Measurements from ENCODE around the gene ACD.

Gene ACD

DNA sequence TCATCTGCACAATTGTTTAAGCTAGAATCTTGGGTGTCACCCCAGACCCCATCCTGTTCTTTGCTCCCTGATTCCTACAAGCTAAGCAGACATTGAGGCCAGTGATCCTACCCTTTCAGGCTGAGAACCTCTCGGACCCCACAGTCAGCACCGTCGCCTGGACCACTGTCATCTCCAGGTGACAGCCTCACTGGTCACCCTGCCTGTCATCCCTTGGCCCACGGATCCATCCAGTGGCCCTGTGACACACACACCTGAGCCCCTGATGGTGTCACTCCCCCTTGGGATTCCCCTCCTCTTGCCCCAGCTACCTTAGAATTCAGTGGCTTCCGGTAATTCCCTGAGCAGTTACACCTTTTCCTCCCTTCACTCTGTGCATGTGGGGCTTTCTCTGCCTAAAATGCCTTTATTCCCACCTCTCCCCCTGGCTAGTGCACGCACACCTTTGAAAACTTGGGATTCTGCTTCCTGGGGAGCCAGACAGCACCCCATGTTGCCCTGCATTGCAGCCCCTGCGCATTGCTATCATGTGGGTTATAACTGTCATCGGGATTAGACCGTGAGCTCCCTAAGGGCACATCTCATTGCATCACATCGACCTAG is 9.5 kb upstream of the ACD start:
- TF ChIP-seq, protein P1, sequence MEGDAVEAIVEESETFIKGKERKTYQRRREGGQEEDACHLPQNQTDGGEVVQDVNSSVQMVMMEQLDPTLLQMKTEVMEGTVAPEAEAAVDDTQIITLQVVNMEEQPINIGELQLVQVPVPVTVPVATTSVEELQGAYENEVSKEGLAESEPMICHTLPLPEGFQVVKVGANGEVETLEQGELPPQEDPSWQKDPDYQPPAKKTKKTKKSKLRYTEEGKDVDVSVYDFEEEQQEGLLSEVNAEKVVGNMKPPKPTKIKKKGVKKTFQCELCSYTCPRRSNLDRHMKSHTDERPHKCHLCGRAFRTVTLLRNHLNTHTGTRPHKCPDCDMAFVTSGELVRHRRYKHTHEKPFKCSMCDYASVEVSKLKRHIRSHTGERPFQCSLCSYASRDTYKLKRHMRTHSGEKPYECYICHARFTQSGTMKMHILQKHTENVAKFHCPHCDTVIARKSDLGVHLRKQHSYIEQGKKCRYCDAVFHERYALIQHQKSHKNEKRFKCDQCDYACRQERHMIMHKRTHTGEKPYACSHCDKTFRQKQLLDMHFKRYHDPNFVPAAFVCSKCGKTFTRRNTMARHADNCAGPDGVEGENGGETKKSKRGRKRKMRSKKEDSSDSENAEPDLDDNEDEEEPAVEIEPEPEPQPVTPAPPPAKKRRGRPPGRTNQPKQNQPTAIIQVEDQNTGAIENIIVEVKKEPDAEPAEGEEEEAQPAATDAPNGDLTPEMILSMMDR (IDR thresholded peaks at IDR 0.05; ENCODE audit: insufficient read depth, low read depth, low read length, missing control alignments): no peak
- no peak overlapping the region for H3K4me3 ChIP-seq (ENCODE audit: low read length)
- no peak for DNase-seq (ENCODE audit: low read depth)

DNA sequence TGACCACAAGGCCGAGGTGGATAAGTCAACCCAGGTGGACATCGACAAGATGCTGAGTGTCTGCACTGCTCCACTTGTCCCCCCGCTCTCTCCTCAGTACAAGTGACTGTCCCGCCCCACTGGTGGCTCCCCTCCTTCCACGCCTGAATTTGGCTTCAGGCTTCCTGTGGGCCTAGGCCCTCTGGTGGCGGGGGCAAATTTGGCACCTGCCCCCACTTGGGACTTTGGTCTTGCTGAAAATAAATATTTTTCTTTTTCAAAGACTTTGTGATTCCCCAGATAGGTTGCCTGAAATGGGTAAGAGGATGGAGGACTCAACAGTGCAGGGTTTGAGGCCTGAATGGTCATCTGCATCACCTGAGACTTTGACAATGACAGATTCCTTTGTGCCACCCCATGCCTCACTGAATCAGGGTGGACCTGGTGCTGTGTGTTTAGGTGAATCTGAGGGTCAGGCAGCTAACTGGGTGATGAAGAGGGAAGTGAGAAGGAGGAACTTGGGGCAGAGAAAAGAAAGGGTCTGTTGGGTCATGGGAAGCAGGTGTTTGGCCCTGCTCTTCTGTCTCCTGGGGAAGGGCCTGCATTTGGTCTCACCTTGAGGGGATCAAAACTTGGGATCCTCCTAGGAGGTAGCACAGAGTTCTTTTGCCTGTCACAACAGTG is 8.6 kb upstream of the ACD start:
- no peak for DNase-seq (ENCODE audit: low read depth)
- no peak overlapping the region for H3K4me3 ChIP-seq (ENCODE audit: low read length)
- TF ChIP-seq, protein P1 (IDR thresholded peaks at IDR 0.05; ENCODE audit: insufficient read depth, low read depth, low read length, missing control alignments): peak; percentile 39

DNA sequence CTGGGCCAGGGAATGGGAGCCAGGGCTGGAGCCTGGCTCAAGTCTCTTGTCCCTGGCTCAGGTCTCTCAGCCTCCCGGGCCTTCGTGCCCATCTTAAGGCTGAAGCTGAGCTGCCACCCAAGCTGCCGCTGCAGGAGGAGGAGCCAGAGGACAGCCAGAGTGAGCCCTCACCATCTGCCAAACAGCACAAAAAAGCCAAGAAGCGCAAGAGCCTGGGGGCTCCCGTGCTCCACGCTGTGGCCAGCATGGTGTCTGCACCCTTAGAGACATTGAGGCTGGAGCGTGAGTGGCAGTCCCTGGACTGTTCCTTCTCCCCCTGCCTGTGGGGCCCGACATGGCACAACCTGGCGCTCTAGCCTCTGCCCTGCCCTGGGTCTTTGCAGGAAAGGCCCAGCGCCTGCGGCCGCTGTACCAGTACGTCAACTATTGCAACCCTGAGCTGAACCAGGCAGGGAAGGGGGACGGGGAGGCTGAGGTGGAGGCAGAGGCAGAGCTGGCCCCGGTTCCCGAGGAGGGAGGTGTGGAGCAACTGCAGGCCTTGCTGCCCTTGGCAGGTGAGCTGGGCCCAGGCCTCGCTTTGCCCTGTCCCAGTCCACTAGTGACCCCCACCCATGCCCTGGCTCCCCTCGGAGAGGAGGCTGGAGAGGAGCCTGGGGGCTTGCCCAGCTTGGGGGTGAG is 7.9 kb upstream of the ACD start:
- no peak overlapping the region for H3K4me3 ChIP-seq (ENCODE audit: low read length)
- TF ChIP-seq, protein P1 (IDR thresholded peaks at IDR 0.05; ENCODE audit: insufficient read depth, low read depth, low read length, missing control alignments): peak; percentile 85
- DNase-seq (ENCODE audit: low read depth): peak; percentile 88

DNA sequence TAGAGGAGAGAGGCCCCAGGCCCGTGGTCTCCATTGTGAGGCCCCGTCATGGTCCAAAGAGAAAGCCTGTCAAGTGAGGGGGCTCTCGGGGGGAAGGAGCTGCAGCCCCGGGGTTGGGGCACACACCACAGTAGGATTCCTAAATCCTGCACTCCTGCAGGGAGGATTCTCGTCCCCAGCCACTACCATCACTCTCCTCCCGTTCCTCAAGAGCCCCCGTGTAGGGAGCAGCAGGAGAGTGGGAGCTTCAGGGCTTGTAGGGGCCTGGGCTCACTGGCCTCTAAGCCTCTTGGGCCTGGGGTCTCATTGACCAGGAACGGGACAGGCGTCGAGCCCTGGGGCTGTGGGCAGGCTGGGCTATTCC is 7.4 kb upstream of the ACD start:
- H3K4me3 ChIP-seq (ENCODE audit: low read length): no peak overlapping the region
- TF ChIP-seq, protein P1 (IDR thresholded peaks at IDR 0.05; ENCODE audit: insufficient read depth, low read depth, low read length, missing control alignments): no peak
- no peak for DNase-seq (ENCODE audit: low read depth)

DNA sequence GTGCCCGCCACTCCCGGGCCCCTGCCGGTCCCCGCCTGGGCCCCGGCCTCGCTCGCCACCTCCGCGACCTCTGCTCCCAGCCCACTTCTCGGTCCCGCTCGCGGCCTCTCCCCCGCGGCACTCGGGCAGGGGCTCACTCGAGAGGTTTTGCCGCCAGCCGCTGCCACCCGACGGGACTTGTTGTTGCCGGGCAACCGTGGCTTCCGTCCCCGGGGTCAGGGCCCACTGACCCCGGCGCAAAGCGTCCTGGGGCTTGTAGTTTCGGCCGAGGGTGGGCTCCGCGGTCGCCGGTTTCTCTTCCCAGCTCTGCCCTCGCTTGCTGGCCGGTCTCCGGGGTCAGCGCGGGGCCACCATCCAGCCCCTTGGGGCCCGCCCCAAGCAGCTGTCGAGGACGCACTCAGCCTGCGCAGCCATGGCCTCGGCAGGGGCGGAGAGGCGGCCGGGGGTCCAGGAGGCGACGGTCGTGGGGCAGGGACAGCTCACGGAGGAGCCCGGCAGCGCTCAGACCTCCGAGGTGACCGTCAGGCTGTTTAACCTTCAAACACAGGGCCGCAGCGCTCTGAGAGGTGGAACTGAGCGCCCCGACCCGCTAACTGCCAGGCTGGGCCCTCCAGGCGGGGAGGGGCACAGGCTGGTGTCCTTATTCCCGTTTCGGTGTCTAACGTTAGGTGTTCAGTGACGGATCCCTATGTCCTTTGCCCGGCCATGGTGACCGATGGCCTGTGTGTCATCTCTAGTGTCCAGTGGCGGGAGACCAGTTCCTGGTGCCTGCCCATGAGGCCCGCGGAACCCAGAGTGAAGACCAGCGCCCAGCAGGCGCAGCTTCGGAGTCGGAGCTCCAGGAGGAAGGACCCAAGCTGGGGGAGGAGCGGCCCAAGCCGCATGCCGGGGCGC is 6.7 kb upstream of the ACD start, which contains the start of the genes C16orf86 and ENKD1:
TSS of gene C16orf86 (plus strand) at position 256 of the 894 bp plus-strand sequence. CDS start at position 413, 157 bp downstream.
TSS of gene ENKD1 (minus strand) at position 192 of the 894 bp plus-strand sequence. CDS start 308 bp downstream, outside the sequence.
- TF ChIP-seq, protein P1 (IDR thresholded peaks at IDR 0.05; ENCODE audit: insufficient read depth, low read depth, low read length, missing control alignments): no peak
- peak; percentile 53 for DNase-seq (ENCODE audit: low read depth)
- peak within 1 kb of the TSS; percentile 58 for H3K4me3 ChIP-seq (ENCODE audit: low read length)

DNA sequence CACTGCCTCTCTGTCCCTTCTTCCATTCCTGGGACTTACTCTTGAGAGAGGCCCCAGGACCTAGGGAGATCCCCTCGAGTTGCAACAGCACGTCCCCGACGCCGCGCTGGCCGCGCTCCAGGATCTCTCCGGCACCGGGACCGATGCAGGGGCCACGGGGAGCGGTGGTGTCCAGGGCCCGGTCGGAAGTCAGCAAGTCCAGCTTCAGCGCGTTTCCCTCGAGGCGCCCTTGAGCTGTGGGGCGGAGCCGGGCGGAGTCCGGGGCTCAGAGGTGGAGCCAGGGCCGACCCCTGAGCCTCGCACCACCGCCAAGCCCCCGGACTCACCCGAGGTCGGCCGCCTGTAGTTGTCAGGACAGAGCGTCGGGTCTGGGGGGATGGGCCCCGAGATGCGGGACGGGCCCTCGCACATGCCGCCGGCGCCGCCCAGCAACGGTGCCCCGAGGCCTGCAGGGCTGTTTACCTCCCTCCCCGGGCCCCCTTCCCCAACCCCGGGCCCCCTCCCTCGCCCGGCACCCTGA is 6.0 kb upstream of the ACD start:
- H3K4me3 ChIP-seq (ENCODE audit: low read length): peak overlapping the region; percentile 58
- TF ChIP-seq, protein P1 (IDR thresholded peaks at IDR 0.05; ENCODE audit: insufficient read depth, low read depth, low read length, missing control alignments): no peak
- DNase-seq (ENCODE audit: low read depth): no peak
